Liver (tissue), 9 donors: Measurements from ENCODE around the gene TIRAP. TPM values are rescaled to one million over a fixed set of nuclear protein-coding genes. Genes with fewer than 3 reads are reported as not detected.

Experiments used
- DNase-seq: peaks from one replicate; pipeline ENCODE4 v3.0.0-alpha.2; 2017; ENCODE audit warnings: low spot score
- H3K27ac ChIP-seq, 2 donors: one replicate each; pipeline ENCODE4 v1.7.0; 2013; ENCODE audit warnings: inconsistent platforms in 2 of 2, low read length in 2 of 2, control low read depth in 1 of 2, low read depth in 1 of 2, mild to moderate bottlenecking in 1 of 2
- H3K27me3 ChIP-seq, 4 donors: one replicate each; pipeline versions ENCODE4 v1.6.1 to v1.7.0; 2013; ENCODE audit warnings: low read length in 3 of 4, inconsistent platforms in 1 of 4, mild to moderate bottlenecking in 1 of 4, moderate library complexity in 1 of 4; ENCODE audit not compliant: control insufficient read depth in 4 of 4, insufficient read depth in 4 of 4
- H3K36me3 ChIP-seq, 4 donors: one replicate each; pipeline versions ENCODE4 v1.6.1 to v1.7.0; 2013; ENCODE audit warnings: low read length in 3 of 4, mild to moderate bottlenecking in 3 of 4, low read depth in 1 of 4, moderate library complexity in 1 of 4; ENCODE audit not compliant: control insufficient read depth in 4 of 4, insufficient read depth in 3 of 4
- H3K4me1 ChIP-seq, 4 donors: one replicate each; pipeline versions ENCODE4 v1.6.1 to v1.7.0; 2013; ENCODE audit warnings: low read length in 3 of 4, mild to moderate bottlenecking in 3 of 4, moderate library complexity in 1 of 4; ENCODE audit not compliant: control insufficient read depth in 4 of 4, insufficient read depth in 4 of 4
- H3K4me3 ChIP-seq, 3 donors: one replicate each; pipeline versions ENCODE4 v1.6.1 to v1.7.0; 2013; ENCODE audit warnings: low read length in 3 of 3, control low read depth in 1 of 3, low read depth in 1 of 3, mild to moderate bottlenecking in 1 of 3
- H3K9ac ChIP-seq, 2 donors: one replicate each; pipeline ENCODE4 v1.7.0; 2013; ENCODE audit warnings: low read length in 2 of 2, mild to moderate bottlenecking in 2 of 2, moderate library complexity in 2 of 2, control low read depth in 1 of 2, low read depth in 1 of 2
- H3K9me3 ChIP-seq, 4 donors: one replicate each; pipeline versions ENCODE4 v1.6.1 to v1.7.0; 2013; ENCODE audit warnings: low read length in 3 of 4; ENCODE audit not compliant: control insufficient read depth in 4 of 4
- EGR1 ChIP-seq, 2 donors: IDR thresholded peaks; 2 replicates each; pipeline ENCODE4 v1.6.1; 2016 to 2018; ENCODE audit warnings: antibody characterized with exemption in 2 of 2, low read depth in 2 of 2
- FOXA2 ChIP-seq: IDR thresholded peaks from 2 replicates; pipeline ENCODE4 v1.6.1; 2016; ENCODE audit warnings: antibody characterized with exemption
- GABPA ChIP-seq, 2 donors: IDR thresholded peaks in 1 of 2; conservative IDR thresholded peaks in 1 of 2; 2 replicates each; pipeline ENCODE4 v1.6.1; 2016; ENCODE audit warnings: antibody characterized with exemption in 2 of 2, mild to moderate bottlenecking in 1 of 2, moderate library complexity in 1 of 2
- HNF4A ChIP-seq, 2 donors: conservative IDR thresholded peaks; 2 replicates each; pipeline ENCODE4 v1.6.1; 2016; ENCODE audit warnings: antibody characterized with exemption in 2 of 2, mild to moderate bottlenecking in 2 of 2
- HNF4G ChIP-seq: IDR thresholded peaks from 2 replicates; pipeline ENCODE4 v1.6.1; 2016; ENCODE audit warnings: antibody characterized with exemption
- NR2F2 ChIP-seq: IDR thresholded peaks from 2 replicates; pipeline ENCODE4 v1.6.1; 2016; ENCODE audit warnings: antibody characterized with exemption
- RAD21 ChIP-seq, 2 donors: IDR thresholded peaks; 2 replicates each; pipeline ENCODE4 v1.6.1; 2016; ENCODE audit warnings: antibody characterized with exemption in 2 of 2, mild to moderate bottlenecking in 2 of 2
- RXRA ChIP-seq, 2 donors: IDR thresholded peaks; 2 replicates each; pipeline ENCODE4 v1.6.1; 2017 to 2018; ENCODE audit warnings: antibody characterized with exemption in 2 of 2, mild to moderate bottlenecking in 1 of 2
- TAF1 ChIP-seq: conservative IDR thresholded peaks from 2 replicates; pipeline ENCODE4 v1.6.1; 2016; ENCODE audit warnings: antibody characterized with exemption, mild to moderate bottlenecking
- YY1 ChIP-seq: IDR thresholded peaks from 2 replicates; pipeline ENCODE4 v1.6.1; 2016; ENCODE audit warnings: antibody characterized with exemption, mild to moderate bottlenecking
- WGBS: extraction: QIAGEN DNeasy Blood & Tissue Kit; methylation state at CpG from one replicate; pipeline ENCODE4 v1.1.7; 2013; 5-methylcytosine and 5-hydroxymethylcytosine counted together
- polyA plus RNA-seq, 2 donors: library from polyadenylated mRNA; stranded (reverse) in 1 of 2; unstranded in 1 of 2; fragments of 200-250 nt in 1 of 2; fragments of >200 nt in 1 of 2; fragmentation: Nextera tagmentation in 1 of 2; extraction: Ambion mirVana in 1 of 2; gene quantifications; one replicate each; pipeline versions ENCODE4 v1.2.1 to v1.2.3, GENCODE V29; 2013 to 2015
- total RNA-seq, 2 donors: library from RNA; depleted of rRNA; stranded (reverse); fragments of >200 nt; gene quantifications; one replicate each; pipeline ENCODE4 v1.2.3, GENCODE V29; 2014
- TF ChIP-seq, protein P1 (sequence below): IDR thresholded peaks from 2 replicates; pipeline ENCODE4 v1.6.1; 2016; ENCODE audit warnings: antibody characterized with exemption
- TF ChIP-seq, protein P2 (sequence below): IDR thresholded peaks from 2 replicates; pipeline ENCODE4 v1.6.1; 2016; ENCODE audit warnings: antibody characterized with exemption, mild to moderate bottlenecking
- donor health status: healthy.
- donor health status: healthy.
- donor health status: healthy.
- donor health status: healthy.
- donor health status: healthy.

Gene TIRAP
- total and polyA plus RNA-seq, 4 donors, result 3.9 to 9.5 (median 6.4) TPM

DNA sequence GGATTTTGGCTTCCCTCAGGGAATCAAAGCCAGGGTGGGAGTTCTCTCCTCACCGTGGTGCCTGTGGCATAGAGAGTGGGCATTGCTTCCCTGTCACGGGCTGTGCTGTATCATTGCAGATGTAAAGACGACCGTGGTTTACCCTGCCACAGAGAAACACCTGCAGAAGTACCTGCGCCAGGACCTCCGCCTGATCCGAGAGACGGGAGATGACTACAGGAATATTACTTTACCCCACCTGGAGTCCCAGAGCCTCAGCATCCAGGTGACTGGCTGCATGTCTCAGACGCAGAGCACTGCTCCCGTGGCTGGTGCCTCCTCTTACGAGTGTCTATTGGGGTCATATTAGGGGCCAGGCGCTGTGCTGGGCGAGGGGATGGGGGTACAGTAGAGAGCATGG, 48.4 kb downstream of the TIRAP start:
- DNase-seq, result no peak
- 98% methylated on average over 13 of the region's 13 CpGs for WGBS
- Histone ChIP-seq H3K27me3 (no peaks in the 10 kb centered on the region), H3K9me3 (no peaks in the 10 kb centered on the region), H3K4me1 (peaks cover 9 to 52% (median 22%) of the 10 kb centered on the region in 4 donors), H3K4me3 (no peak overlapping the region), H3K27ac (no peak overlapping the region), H3K9ac (no peak overlapping the region), H3K36me3 (peaks cover 2 to 22% (median 11%) of the 10 kb centered on the region in 4 donors)
- no peak for TF ChIP-seq HNF4G
- TF ChIP-seq, protein P1, sequence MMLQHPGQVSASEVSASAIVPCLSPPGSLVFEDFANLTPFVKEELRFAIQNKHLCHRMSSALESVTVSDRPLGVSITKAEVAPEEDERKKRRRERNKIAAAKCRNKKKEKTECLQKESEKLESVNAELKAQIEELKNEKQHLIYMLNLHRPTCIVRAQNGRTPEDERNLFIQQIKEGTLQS, result no peak
- no peak for TF ChIP-seq FOXA2
- TF ChIP-seq, protein P2, sequence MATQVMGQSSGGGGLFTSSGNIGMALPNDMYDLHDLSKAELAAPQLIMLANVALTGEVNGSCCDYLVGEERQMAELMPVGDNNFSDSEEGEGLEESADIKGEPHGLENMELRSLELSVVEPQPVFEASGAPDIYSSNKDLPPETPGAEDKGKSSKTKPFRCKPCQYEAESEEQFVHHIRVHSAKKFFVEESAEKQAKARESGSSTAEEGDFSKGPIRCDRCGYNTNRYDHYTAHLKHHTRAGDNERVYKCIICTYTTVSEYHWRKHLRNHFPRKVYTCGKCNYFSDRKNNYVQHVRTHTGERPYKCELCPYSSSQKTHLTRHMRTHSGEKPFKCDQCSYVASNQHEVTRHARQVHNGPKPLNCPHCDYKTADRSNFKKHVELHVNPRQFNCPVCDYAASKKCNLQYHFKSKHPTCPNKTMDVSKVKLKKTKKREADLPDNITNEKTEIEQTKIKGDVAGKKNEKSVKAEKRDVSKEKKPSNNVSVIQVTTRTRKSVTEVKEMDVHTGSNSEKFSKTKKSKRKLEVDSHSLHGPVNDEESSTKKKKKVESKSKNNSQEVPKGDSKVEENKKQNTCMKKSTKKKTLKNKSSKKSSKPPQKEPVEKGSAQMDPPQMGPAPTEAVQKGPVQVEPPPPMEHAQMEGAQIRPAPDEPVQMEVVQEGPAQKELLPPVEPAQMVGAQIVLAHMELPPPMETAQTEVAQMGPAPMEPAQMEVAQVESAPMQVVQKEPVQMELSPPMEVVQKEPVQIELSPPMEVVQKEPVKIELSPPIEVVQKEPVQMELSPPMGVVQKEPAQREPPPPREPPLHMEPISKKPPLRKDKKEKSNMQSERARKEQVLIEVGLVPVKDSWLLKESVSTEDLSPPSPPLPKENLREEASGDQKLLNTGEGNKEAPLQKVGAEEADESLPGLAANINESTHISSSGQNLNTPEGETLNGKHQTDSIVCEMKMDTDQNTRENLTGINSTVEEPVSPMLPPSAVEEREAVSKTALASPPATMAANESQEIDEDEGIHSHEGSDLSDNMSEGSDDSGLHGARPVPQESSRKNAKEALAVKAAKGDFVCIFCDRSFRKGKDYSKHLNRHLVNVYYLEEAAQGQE, result no peak
- TF ChIP-seq RAD21 (IDR thresholded peaks at IDR 0.05), result no peak
- no peak for TF ChIP-seq TAF1
- TF ChIP-seq GABPA (IDR thresholded peaks at IDR 0.05 in 1 of 2, conservative IDR thresholded peaks at IDR 0.05 in 1 of 2), result no peak
- TF ChIP-seq RXRA (IDR thresholded peaks at IDR 0.05), result no peak
- TF ChIP-seq YY1, result no peak
- TF ChIP-seq NR2F2, result no peak

DNA sequence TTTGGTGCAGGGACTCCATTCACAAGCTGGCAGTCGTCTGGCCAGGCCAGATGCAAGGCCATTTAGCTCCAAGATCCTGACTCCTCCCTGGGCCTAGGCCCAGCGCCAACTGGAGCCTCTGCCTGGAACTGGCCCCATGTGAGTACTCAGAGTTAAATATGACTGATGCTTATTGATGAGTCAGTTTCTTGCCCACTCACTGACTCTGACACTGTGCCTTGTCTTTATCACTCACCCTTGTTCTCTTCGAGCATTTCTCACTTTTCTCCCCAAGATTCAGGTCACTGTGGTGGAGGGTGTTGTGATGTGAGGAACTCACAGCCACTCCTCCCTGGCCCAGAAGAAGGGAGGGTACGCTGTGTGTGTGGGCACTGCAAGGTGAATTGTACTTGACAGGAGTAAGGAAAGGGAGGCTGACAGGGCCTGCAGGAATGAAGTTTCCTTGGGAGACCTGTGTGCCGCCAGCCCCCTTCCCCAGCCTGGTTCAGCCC, 49.4 kb downstream of the TIRAP start:
- Histone ChIP-seq H3K9me3 (no peaks in the 10 kb centered on the region), H3K4me3 (no peak overlapping the region), H3K9ac (no peak overlapping the region), H3K27me3 (no peaks in the 10 kb centered on the region), H3K27ac (no peak overlapping the region), H3K36me3 (peaks cover 2 to 22% (median 11%) of the 10 kb centered on the region in 4 donors), H3K4me1 (peaks cover 9 to 62% (median 30%) of the 10 kb centered on the region in 4 donors)
- WGBS, result 73% methylated on average over 5 of the region's 5 CpGs
- DNase-seq, result no peak
- TF ChIP-seq HNF4G (no peak), FOXA2 (no peak)

DNA sequence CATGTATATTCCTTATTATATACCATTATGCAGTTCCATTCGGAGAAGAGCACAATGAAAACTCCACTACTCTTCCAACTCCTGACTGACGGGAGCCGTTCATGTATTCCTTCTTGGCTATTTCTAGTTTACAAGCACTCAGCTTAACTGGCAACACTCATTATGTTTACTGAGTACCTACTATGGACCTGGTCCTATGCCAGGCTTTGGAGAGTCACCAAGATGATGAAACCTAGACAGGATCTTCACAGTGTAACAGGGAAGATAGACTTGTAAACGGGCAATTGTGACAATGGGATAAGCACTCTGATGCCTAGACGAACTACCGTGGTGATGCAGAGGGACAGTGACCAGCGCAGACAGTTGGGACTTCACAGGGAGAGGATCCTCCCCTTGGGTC, 50.2 kb downstream of the TIRAP start:
- H3K27me3 ChIP-seq, result no peaks in the 10 kb centered on the region
- H3K4me1 ChIP-seq, result peaks cover 9 to 63% (median 34%) of the 10 kb centered on the region in 4 donors
- H3K9me3 ChIP-seq, result no peaks in the 10 kb centered on the region
- TF ChIP-seq EGR1 (IDR thresholded peaks at IDR 0.05; ENCODE audit: low read depth in 2 of 2) (no peak), HNF4A (conservative IDR thresholded peaks at IDR 0.05) (peak in 1 of 2 donors; percentile 7), YY1 (no peak), FOXA2 (peak; percentile 36)
- DNase-seq, result no peak
- H3K36me3 ChIP-seq, result peaks cover 4 to 26% (median 15%) of the 10 kb centered on the region in 4 donors
- H3K9ac ChIP-seq, result no peak overlapping the region
- WGBS, result 80% methylated on average over 7 of the region's 7 CpGs
- no peak overlapping the region for H3K4me3 ChIP-seq
- H3K27ac ChIP-seq, result no peak overlapping the region
